Upper lobe of right lung (tissue), 1 donor: ENCODE results near the gene YPEL1. TPM values are rescaled to one million over a fixed set of nuclear protein-coding genes. Genes with fewer than 3 reads are reported as not detected.
"Not testable (repeated sequence)": the region's sequence is repeated elsewhere in the genome, so short reads cannot be mapped to it uniquely, and the experiment has no call there.

Experiments used
- ATAC-seq: fragments of 200-7000 bp; cut with Tn5 transposase; one replicate; pipeline ENCODE4 v1.9.1; 2020; ENCODE audit warnings: mild to moderate bottlenecking, moderate library complexity
- DNase-seq: peaks from one replicate; pipeline ENCODE4 v3.0.0-alpha.2; 2020
- H3K27ac ChIP-seq: fragments of 200-600 bp; one replicate; pipeline ENCODE4 v1.8.0; 2022
- H3K27me3 ChIP-seq: fragments of 200-600 bp; one replicate; pipeline ENCODE4 v1.8.0; 2022; ENCODE audit warnings: mild to moderate bottlenecking
- H3K36me3 ChIP-seq: fragments of 200-600 bp; one replicate; pipeline ENCODE4 v1.8.0; 2022
- H3K4me1 ChIP-seq: fragments of 200-600 bp; one replicate; pipeline ENCODE4 v1.8.0; 2022
- H3K4me3 ChIP-seq: fragments of 200-600 bp; one replicate; pipeline ENCODE4 v1.8.0; 2022; ENCODE audit warnings: mild to moderate bottlenecking
- H3K9me3 ChIP-seq: fragments of 200-600 bp; one replicate; pipeline ENCODE4 v1.8.0; 2022
- CTCF ChIP-seq: fragments of 200-600 bp; IDR thresholded peaks from one replicate; pipeline ENCODE4 v1.8.0; 2022; ENCODE audit warnings: antibody characterized with exemption
- intact Hi-C: fragments of 100-400 bp; cut with DNase I; formaldehyde crosslinking; loops from one replicate; pipeline ENCODE4 v1.11.0; 2022
- total RNA-seq: library from RNA; stranded (reverse); fragmentation: NEBNext Ultra II Directional; extraction: Animal tissue kit (Norgen Biotek cat#: 25700); gene quantifications from one replicate; pipeline ENCODE4 v1.2.1, GENCODE V29; 2021
- donor health status: DM: no; HTN: yes; CAD: no; lungs with severe emphysema.

YPEL1 gene
- total RNA-seq, 1 donor from 2014 or later, result 6.7 TPM

DNA sequence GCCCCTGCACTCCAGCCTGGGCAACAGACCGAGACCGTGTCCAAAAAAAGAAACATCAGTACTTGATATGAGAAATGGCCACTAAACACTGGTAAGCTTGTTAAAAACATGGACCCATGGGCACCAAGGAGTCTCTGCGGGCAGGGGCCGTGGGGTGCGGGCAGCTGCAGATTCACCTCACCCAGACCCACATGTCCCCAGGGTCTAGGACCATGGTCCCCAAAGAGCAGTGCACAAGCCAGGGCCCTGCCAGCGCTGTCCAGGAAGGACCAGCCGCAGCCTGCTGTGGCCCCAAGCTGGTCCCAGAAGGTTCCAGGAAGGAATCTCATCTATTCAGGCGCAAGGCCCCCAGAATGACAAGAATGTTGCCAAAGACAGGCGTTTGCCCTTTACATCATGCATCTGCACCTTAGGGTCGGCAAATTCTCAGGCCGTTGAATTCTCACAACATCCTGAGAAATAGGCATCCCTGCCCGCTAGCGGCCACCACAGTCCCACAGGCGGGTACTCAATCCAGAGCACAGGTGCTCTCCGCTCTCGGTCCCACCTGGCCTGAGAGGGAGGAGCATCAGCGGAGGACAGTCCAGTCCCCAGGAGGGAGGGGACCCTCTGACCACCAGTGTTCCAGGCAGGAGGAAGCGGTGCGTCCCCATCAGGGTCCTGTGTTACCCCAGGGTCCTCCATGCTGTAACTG lies 9.5 kb downstream of the YPEL1 start:
- Histone ChIP-seq H3K4me1 (no peaks in the 10 kb centered on the region), H3K9me3 (no peaks in the 10 kb centered on the region), H3K27ac (no peak overlapping the region), H3K36me3 (no peaks in the 10 kb centered on the region), H3K27me3 (no peaks in the 10 kb centered on the region), H3K4me3 (no peak overlapping the region)
- peak; percentile 26 for ATAC-seq
- DNase-seq, result no peak
- no peak for TF ChIP-seq CTCF
- intact Hi-C loops, result no loop called here

DNA sequence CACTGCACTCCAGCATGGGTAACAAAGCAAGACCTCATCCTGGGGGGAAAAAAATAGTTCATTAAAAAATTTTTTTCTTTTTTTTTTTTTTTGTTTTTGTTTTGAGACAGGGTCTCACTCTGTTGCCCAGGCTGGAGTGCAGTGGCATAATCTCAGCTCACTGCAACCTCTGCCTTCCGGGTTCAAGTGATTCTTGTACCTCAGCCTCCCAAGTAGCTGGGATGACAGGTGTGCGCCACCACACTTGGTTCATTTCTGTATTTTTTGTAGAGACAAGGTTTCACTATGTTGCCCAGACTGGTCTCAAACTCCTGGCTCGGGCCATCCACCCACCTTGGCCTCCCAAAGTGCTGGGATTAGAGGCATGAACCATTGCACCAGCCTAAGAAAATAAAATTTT lies 11.1 kb downstream of the YPEL1 start:
- H3K36me3 ChIP-seq, DNase-seq, H3K27me3 ChIP-seq, intact Hi-C loops, H3K27ac ChIP-seq, ATAC-seq, H3K4me1 ChIP-seq, H3K9me3 ChIP-seq, H3K4me3 ChIP-seq: not testable (repeated sequence)

DNA sequence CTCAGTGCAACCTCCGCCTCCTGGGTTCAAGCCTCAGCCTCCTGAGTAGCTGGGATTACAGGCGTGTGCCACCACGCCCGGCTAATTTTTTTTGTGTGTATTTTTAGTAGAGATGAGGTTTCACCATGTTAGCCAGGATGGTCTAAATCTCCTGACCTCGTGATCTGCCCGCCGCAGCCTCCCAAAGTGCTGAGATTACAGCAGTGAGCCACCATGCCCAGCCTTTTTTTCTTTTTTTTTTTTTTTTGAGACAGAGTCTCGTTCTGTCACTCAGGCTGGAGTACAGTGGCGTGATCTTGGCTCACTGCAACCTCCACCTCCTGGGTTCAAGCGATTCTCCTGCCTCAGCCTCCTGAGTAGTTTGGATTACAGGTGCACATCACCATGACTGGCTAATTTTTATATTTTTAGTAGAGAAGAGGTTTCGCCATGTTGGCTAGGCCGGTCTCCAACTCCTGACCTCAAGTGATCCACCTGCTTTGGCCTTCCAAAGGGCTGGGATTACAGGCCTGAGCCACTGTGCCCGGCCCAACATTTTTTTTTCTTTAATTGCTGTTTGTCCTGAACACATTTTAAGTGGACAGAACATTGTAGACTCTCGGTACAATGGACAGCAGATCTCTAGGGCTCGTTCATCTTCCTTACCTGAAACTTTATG lies 14.3 kb downstream of the YPEL1 start:
- not testable (repeated sequence) for H3K9me3 ChIP-seq, DNase-seq, ATAC-seq

GRCh38 chr22:21720191-21720859 lies 15.3 kb downstream of the YPEL1 start:
- H3K27me3 ChIP-seq, H3K9me3 ChIP-seq, H3K27ac ChIP-seq, H3K36me3 ChIP-seq, H3K4me1 ChIP-seq, H3K4me3 ChIP-seq, DNase-seq, ATAC-seq, intact Hi-C loops: not testable (repeated sequence)

More for the DNA sequence above, 14.3 kb downstream of the YPEL1 start:
- intact Hi-C loops, H3K4me1 ChIP-seq, H3K27me3 ChIP-seq, H3K36me3 ChIP-seq, H3K27ac ChIP-seq, H3K4me3 ChIP-seq: not testable (repeated sequence)

- no peaks in the 10 kb centered on the region for H3K36me3 ChIP-seq
- no peak for DNase-seq
- no peak overlapping the region for H3K4me3 ChIP-seq
- H3K4me1 ChIP-seq, result no peaks in the 10 kb centered on the region
- no peak for TF ChIP-seq CTCF
- no peak overlapping the region for H3K27ac ChIP-seq
- intact Hi-C loops, result loop anchor here (10.0 kb wide), 1 partner anchor 216 kb away; no protein-coding TSS in a partner anchor
- ATAC-seq, result peak; percentile 39
- no peaks in the 10 kb centered on the region for H3K27me3 ChIP-seq
- no peaks in the 10 kb centered on the region for H3K9me3 ChIP-seq
Measured at GRCh38 chr22:21719024-21719423, 16.6 kb downstream of the YPEL1 start.

DNA sequence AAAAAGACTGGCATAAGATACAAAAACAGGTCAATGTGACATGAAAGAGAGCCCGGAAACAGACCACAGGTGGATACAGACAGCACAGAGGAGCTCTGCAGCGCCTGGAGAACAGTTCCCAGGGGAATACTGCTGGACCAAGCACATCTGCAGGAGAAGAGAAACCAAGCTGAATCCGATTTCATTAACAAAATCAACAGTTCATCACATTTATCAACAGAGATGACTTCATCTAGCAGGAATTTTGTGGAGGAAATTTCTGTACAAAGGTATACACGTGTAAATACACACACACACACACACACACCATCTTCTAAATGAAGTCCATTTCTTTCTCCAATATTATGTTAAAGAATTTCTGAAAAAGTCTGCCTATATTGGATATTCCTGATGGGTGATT lies 17.1 kb downstream of the YPEL1 start:
- Histone ChIP-seq H3K27me3 (no peaks in the 10 kb centered on the region), H3K36me3 (no peaks in the 10 kb centered on the region), H3K9me3 (no peaks in the 10 kb centered on the region), H3K4me1 (no peaks in the 10 kb centered on the region), H3K4me3 (no peak overlapping the region), H3K27ac (no peak overlapping the region)
- no peak for TF ChIP-seq CTCF
- DNase-seq, result no peak
- ATAC-seq, result no peak
- intact Hi-C loops, result loop anchor here (10.0 kb wide), 1 partner anchor 216 kb away; no protein-coding TSS in a partner anchor

- not testable (repeated sequence) for H3K9me3 ChIP-seq, H3K4me3 ChIP-seq, H3K27ac ChIP-seq, DNase-seq, H3K4me1 ChIP-seq, H3K27me3 ChIP-seq, H3K36me3 ChIP-seq, ATAC-seq
- intact Hi-C loops, result loop anchor here (10.0 kb wide), 1 partner anchor 218 kb away; no protein-coding TSS in a partner anchor
Measured at GRCh38 chr22:21716395-21717122, 19.0 kb downstream of the YPEL1 start.
